Ectodermal cell (in vitro differentiated cells): ENCODE measurements around the gene HOXC6.

Experiments
- H3K27ac ChIP-seq: 2 replicates; pipeline ENCODE4 v1.7.0; 2013; ENCODE audit warnings: mild to moderate bottlenecking, low read depth, low read length; ENCODE audit not compliant: insufficient read depth, poor library complexity, severe bottlenecking
- H3K27me3 ChIP-seq: 2 replicates; pipeline ENCODE4 v1.7.0; 2013; ENCODE audit warnings: mild to moderate bottlenecking, low read length; ENCODE audit not compliant: insufficient read depth, control insufficient read depth, poor library complexity, severe bottlenecking
- H3K36me3 ChIP-seq: one replicate; pipeline ENCODE4 v1.7.0; 2013; ENCODE audit warnings: low read length; ENCODE audit not compliant: control insufficient read depth, insufficient read depth
- H3K4me1 ChIP-seq: one replicate; pipeline ENCODE4 v1.7.0; 2013; ENCODE audit warnings: low read length; ENCODE audit not compliant: control insufficient read depth, insufficient read depth
- H3K4me3 ChIP-seq: 2 replicates; pipeline ENCODE4 v1.7.0; 2013; ENCODE audit warnings: low read depth, low read length, control low read depth; ENCODE audit not compliant: insufficient read depth
- H3K9me3 ChIP-seq: 2 replicates; pipeline ENCODE4 v1.7.0; 2013; ENCODE audit warnings: mild to moderate bottlenecking, low read length, moderate library complexity; ENCODE audit not compliant: control insufficient read depth
- WGBS, 2 experiments: methylation state at CpG; one replicate each; pipeline ENCODE4 v1.1.7; 2013; ENCODE audit warnings: missing lambda C conversion rate in 2 of 2; 5-methylcytosine and 5-hydroxymethylcytosine counted together

Gene HOXC6

DNA sequence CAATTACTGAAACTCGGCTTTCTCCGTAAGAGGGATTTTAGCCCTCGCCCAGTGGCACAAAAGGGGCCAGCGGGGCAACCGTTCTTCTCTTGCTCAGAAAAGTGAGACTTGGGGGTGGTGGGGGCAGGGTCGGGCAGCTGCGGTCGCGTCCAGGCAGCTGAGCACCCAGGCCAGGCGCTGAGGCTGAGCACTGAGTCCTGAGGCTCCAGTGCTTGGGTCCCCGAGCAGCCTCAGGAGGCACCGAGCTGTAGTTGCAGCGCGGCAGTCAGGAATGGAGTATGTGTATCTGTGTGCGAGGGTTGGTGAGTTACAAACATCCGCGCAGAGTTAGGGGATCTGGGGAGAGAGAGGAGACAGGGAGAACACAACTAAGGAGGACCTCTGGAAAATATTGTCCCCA, 4.1 kb upstream of the HOXC6 start:
- Histone ChIP-seq H3K4me1 (no peaks in the 10 kb centered on the region), H3K9me3 (no peaks in the 10 kb centered on the region), H3K36me3 (no peaks in the 10 kb centered on the region), H3K27ac (no peak overlapping the region), H3K4me3 (no peak overlapping the region), H3K27me3 (peaks cover 100% of the 10 kb centered on the region)
- 1 to 2% methylated on average over 17 of the region's 17 CpGs for WGBS, 2 experiments

DNA sequence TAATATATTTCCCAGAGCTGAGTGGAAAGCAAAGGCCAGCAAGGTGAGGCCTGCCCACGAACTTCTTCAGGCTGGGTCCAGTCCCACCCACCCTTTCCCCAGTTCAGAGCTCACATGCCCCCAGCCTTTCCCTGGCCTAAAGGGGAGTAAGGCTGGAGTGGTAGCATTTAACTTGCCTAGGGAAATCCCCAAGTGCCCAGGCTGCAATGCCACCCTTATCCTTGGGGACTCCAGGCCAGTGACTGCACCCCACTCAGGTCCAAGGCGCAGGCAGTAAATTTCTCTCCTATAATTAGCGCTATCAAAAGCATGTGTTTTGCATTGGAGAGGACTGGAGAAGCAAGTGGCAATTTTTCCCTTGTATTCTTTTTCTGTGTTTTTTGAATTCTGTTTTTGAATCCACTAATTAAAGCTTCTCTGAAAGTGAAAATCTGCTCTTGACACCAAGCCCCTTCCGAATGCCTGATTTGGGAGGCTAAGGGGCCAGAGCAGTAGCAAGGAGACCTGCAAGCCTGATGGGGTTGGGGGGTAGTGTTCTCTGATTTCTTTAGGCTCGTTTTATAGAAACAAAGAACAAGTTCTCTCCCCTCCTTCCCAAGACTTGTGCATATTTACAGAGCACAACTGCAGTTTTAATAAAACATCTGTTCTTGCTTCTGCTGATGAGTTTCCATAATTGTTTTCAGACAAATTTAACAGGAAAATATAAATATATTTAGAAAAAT, 3.5 kb upstream of the HOXC6 start:
- H3K4me1 ChIP-seq, result no peaks in the 10 kb centered on the region

GRCh38 chr12:54025499-54026405, 2.5 kb upstream of the HOXC6 start:
- Histone ChIP-seq H3K9me3 (no peaks in the 10 kb centered on the region), H3K27me3 (peaks cover 100% of the 10 kb centered on the region), H3K4me3 (no peak overlapping the region), H3K27ac (no peak overlapping the region), H3K4me1 (no peaks in the 10 kb centered on the region), H3K36me3 (no peaks in the 10 kb centered on the region)
- 10 to 11% methylated on average over 6 to 7 of the region's 7 CpGs for WGBS, 2 experiments

More for the DNA sequence above, 3.5 kb upstream of the HOXC6 start:
- Histone ChIP-seq H3K27me3 (peaks cover 100% of the 10 kb centered on the region), H3K9me3 (no peaks in the 10 kb centered on the region), H3K4me3 (no peak overlapping the region), H3K36me3 (no peaks in the 10 kb centered on the region), H3K27ac (no peak overlapping the region)
- WGBS, 2 experiments, result 25 to 30% methylated on average over 5 of the region's 5 CpGs

GRCh38 chr12:54026640-54027441, 1.4 kb upstream of the HOXC6 start:
- Histone ChIP-seq H3K27me3 (peaks cover 100% of the 10 kb centered on the region), H3K27ac (no peak overlapping the region), H3K9me3 (no peaks in the 10 kb centered on the region), H3K4me3 (no peak overlapping the region), H3K36me3 (no peaks in the 10 kb centered on the region), H3K4me1 (no peaks in the 10 kb centered on the region)
- WGBS, 2 experiments, result 15 to 16% methylated on average over 19 to 20 of the region's 22 CpGs

DNA sequence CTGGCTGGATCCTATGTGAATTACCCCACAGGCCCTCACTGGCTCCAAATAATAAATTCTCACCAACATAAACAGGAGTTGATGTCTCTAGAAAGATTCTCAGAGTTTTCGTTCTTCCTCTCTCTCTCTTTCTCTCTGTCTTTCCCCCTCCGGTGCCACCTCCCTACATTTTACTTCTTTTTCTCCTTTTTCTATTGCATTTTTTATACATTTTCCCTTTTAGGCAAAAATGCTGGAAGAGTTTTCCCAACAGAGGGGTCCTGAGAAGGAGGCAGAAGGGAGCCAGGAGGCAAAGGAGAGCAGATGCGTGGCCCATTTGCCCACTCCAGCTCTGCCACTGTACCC, 826 bp upstream of the HOXC6 start:
- Histone ChIP-seq H3K4me1 (no peaks in the 10 kb centered on the region), H3K9me3 (no peaks in the 10 kb centered on the region), H3K4me3 (no peak overlapping the region), H3K27me3 (peaks cover 100% of the 10 kb centered on the region), H3K36me3 (no peaks in the 10 kb centered on the region), H3K27ac (no peak overlapping the region)
- WGBS, 2 experiments, result 37 to 41% methylated on average over 3 of the region's 3 CpGs

DNA sequence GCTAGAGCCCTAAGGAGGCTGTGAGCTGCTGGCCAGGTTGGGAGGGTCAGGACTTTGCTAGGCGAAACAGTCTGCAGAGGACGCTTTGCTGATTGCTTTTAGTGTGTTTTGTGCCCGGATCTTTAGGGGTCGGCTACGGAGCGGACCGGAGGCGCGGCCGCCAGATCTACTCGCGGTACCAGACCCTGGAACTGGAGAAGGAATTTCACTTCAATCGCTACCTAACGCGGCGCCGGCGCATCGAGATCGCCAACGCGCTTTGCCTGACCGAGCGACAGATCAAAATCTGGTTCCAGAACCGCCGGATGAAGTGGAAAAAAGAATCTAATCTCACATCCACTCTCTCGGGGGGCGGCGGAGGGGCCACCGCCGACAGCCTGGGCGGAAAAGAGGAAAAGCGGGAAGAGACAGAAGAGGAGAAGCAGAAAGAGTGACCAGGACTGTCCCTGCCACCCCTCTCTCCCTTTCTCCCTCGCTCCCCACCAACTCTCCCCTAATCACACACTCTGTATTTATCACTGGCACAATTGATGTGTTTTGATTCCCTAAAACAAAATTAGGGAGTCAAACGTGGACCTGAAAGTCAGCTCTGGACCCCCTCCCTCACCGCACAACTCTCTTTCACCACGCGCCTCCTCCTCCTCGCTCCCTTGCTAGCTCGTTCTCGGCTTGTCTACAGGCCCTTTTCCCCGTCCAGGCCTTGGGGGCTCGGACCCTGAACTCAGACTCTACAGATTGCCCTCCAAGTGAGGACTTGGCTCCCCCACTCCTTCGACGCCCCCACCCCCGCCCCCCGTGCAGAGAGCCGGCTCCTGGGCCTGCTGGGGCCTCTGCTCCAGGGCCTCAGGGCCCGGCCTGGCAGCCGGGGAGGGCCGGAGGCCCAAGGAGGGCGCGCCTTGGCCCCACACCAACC, 1.5 kb downstream of the HOXC6 start:
- H3K36me3 ChIP-seq, result no peaks in the 10 kb centered on the region
- peaks cover 3% of the 10 kb centered on the region for H3K4me1 ChIP-seq
- H3K27ac ChIP-seq, result no peak overlapping the region

DNA sequence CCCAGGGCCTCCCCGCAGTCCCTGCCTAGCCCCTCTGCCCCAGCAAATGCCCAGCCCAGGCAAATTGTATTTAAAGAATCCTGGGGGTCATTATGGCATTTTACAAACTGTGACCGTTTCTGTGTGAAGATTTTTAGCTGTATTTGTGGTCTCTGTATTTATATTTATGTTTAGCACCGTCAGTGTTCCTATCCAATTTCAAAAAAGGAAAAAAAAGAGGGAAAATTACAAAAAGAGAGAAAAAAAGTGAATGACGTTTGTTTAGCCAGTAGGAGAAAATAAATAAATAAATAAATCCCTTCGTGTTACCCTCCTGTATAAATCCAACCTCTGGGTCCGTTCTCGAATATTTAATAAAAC, 2.2 kb downstream of the HOXC6 start:
- Histone ChIP-seq H3K27me3 (peaks cover 100% of the 10 kb centered on the region), H3K27ac (no peak overlapping the region), H3K4me3 (no peak overlapping the region), H3K9me3 (no peaks in the 10 kb centered on the region), H3K36me3 (no peaks in the 10 kb centered on the region), H3K4me1 (peaks cover 3% of the 10 kb centered on the region)
- 6 to 21% methylated on average over 5 to 7 of the region's 7 CpGs for WGBS, 2 experiments

More for the DNA sequence above, 1.5 kb downstream of the HOXC6 start:
- no peak overlapping the region for H3K4me3 ChIP-seq
- H3K9me3 ChIP-seq, result no peaks in the 10 kb centered on the region
- H3K27me3 ChIP-seq, result peaks cover 100% of the 10 kb centered on the region
- WGBS, 2 experiments, result 1 to 2% methylated on average over 52 to 53 of the region's 53 CpGs

- no peak overlapping the region for H3K4me3 ChIP-seq
- peaks cover 100% of the 10 kb centered on the region for H3K27me3 ChIP-seq
- 2% methylated on average over 46 of the region's 46 CpGs for WGBS, 2 experiments
- no peak overlapping the region for H3K27ac ChIP-seq
- H3K4me1 ChIP-seq, result peaks cover 3% of the 10 kb centered on the region
- H3K36me3 ChIP-seq, result no peaks in the 10 kb centered on the region
- H3K9me3 ChIP-seq, result no peaks in the 10 kb centered on the region
Observed at GRCh38 chr12:54030889-54031471, 2.7 kb downstream of the HOXC6 start.

DNA sequence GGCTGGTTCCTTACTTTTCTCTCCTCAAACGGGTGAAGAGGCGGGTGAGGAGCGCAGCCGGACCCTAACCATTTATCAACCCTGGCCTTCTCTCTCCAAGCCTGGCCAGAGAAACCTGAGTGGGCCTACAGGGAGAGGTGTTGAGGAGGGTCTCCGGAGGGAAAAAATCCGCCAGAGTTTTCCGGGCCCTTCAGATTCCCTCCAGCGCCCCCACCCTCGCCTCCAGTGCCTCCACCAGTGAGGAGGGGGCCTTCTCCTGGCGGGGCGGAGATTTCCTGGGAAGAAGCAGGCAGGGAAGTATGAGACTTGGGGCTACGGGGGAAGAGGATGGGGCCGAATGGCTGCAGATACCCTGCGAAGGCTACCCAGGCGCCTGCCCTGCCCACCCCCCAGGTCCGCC, 3.2 kb downstream of the HOXC6 start:
- H3K27ac ChIP-seq, result no peak overlapping the region
- peaks cover 3% of the 10 kb centered on the region for H3K4me1 ChIP-seq
- WGBS, 2 experiments, result 16% methylated on average over 16 of the region's 16 CpGs
- no peaks in the 10 kb centered on the region for H3K36me3 ChIP-seq
- no peaks in the 10 kb centered on the region for H3K9me3 ChIP-seq
- H3K27me3 ChIP-seq, result peaks cover 100% of the 10 kb centered on the region
- H3K4me3 ChIP-seq, result no peak overlapping the region
